MG63 (cell line): Measurements from ENCODE around the gene ATP5MC2. TPM values are rescaled to one million over a fixed set of nuclear protein-coding genes. Genes with fewer than 3 reads are reported as not detected.
"Not testable (repeated sequence)": the region's sequence is repeated elsewhere in the genome, so short reads cannot be mapped to it uniquely, and the experiment has no call there.

Experiments used
- DNase-seq: peaks from one replicate; pipeline ENCODE4 v3.0.0-alpha.2; 2020
- H3K27me3 ChIP-seq: fragments of 250-450 bp; sonication (Bioruptor Pico); 2 replicates; pipeline ENCODE4 v1.5.1; 2020; ENCODE audit warnings: mild to moderate bottlenecking, moderate library complexity
- H3K36me3 ChIP-seq: fragments of 250-450 bp; sonication (Bioruptor Pico); 2 replicates; pipeline ENCODE4 v1.5.1; 2020; ENCODE audit warnings: mild to moderate bottlenecking, moderate library complexity
- H3K4me3 ChIP-seq: fragments of 250-450 bp; sonication (Bioruptor Pico); 2 replicates; pipeline ENCODE4 v1.5.1; 2020; ENCODE audit warnings: mild to moderate bottlenecking, moderate library complexity
- H3K9me3 ChIP-seq: fragments of 250-450 bp; sonication (Bioruptor Pico); 2 replicates; pipeline ENCODE4 v1.5.1; 2020; ENCODE audit warnings: mild to moderate bottlenecking, moderate library complexity
- total RNA-seq: library from RNA; depleted of rRNA; stranded (reverse); fragments of >200 nt; shearing (Covaris generic); gene quantifications from 2 replicates; pipeline ENCODE4 v1.2.3, GENCODE V29; 2014; ENCODE audit warnings: low replicate concordance

Gene ATP5MC2
- total RNA-seq, 1 experiment from 2014 or later = 213 TPM

DNA sequence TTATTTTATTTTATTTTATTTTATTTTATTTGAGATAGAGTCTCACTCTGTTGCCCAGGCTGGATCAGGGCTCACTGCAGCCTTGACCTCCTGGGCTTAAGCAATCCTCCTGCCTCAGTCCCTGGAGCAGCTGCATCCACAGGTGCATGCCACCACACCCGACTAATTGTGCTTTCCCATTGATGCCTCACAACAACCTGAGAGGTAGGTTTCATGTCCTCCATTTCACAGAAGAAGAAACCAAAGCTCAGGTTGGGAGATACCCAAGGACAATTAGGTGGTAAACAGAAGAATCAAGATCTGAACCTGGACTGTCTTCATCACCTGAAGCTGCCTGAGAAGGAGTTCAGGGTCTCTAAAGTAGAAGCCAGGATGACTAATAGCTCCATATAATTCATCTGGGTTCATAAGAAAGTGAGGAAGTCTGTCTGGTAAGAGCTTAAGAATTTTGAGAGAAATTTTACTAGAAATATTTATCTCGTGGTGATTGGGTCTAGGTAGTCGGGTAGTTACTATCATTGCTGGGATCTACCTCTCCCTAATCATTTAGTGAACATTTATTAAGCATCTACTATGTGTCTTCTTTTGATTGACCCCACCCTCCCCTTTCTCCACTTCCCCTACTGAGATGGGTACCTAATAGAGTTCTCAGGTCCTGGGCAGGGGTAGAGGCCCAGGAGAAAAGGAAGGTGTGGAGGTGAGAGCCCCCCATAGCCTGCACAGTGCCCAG is 23.2 kb upstream of the ATP5MC2 start:
- no peak overlapping the region for H3K4me3 ChIP-seq
- H3K9me3 ChIP-seq = no peaks in the 10 kb centered on the region
- no peak for DNase-seq
- H3K27me3 ChIP-seq = peaks cover 31% of the 10 kb centered on the region
- H3K36me3 ChIP-seq = no peaks in the 10 kb centered on the region

DNA sequence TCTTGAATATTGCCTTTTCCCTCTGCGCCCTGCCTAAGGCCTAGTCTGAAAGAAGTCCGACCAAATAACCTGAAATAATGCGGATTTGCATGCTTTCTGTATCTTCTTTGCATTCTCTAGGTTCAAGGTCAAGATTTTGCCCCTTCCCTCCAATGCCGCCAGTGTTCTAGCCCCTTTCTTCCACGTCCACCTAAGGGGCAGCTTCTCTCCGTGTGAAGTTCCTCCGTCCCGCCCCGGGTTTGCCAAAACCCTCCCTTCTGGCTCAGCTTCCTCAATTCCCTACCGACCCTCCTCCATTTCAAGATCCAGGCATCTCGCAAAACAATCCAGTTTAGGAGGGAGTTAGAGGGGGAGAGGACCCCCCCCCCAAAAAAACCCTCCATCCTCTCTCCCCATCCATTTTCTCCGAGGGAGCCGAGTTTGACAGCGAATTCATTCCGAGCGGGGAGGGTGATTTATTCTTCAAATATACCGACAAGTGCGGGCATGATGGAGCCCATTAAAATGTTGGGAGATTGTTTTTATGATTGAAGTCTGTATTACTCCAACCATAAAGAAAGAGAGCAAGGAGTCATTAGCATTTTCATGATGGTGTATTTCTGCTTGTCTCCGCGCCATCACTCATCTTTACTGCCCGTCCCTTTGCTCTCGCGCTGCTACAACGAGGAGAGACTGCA is 20.9 kb upstream of the ATP5MC2 start:
- Histone ChIP-seq H3K9me3 (no peaks in the 10 kb centered on the region), H3K4me3 (no peak overlapping the region), H3K36me3 (no peaks in the 10 kb centered on the region), H3K27me3 (peaks cover 31% of the 10 kb centered on the region)
- no peak for DNase-seq

DNA sequence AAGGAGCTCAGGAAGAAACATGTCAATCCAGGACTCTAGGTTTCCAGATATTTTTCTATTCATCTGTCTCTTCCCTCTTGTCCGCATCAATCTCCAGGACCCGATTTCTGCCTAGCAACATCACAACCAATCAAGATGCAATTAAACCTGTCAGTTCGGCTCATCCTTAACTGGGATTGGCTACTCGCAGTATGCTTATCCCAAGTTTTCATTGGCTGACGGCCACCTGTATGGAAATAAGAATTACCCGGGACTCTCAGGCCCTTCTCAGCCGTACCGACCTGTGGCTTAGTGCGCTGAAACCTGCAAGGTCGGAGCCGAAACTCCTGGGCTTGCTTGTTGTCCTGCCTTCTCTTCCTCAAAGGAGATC is 20.4 kb upstream of the ATP5MC2 start:
- no peak overlapping the region for H3K4me3 ChIP-seq
- no peaks in the 10 kb centered on the region for H3K36me3 ChIP-seq
- no peaks in the 10 kb centered on the region for H3K9me3 ChIP-seq
- DNase-seq = peak; percentile 50
- H3K27me3 ChIP-seq = peaks cover 31% of the 10 kb centered on the region

DNA sequence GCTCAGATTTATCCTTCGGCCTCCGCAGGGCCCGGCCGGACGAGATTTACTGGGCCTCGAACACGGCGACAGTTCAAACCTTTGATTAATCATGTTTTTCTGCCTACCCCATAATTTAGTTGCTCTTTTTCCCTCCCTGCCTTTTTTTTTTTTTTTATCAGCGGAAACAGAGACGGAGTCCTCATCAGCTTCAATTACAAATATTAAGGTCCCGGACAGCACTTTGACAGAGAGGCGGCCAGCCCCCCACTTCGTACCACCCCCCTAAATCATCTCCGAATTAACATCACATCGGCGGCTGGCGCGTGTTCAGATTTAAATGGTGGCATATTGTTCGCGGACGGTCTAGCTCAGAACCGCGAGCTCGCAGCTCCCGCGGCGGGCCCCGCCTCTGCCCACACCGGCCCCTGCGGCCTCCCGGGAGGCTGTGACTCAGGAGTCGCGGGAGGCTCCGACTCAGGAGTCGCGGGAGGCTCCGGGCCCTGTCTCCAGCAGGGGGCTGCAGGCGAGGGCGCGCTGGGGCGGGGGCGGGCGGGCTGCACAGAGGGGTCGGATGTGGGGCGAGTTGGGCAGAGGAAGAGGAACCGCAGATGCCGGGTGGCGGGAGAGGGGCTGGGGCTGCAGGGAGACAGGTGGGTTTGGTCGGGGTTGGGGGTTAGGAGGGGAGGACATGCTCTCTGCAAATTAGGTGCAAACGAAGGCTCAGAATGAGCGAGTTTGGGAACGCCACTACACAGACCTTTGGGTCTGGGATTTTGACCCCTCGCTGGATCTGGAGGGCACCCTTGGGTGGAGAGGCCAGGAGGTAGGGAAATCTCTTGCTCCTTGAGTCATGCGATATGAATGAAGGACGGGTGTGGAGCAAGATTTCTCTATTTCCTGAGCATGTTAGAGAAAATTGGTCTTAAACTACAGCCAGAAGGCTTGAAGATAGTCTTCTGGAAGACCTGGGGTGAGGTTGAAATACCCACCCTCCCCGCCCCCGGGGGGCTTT is 19.6 kb upstream of the ATP5MC2 start:
- peaks cover 24% of the 10 kb centered on the region for H3K27me3 ChIP-seq
- H3K4me3 ChIP-seq = no peak overlapping the region
- DNase-seq = peak; percentile 70

DNA sequence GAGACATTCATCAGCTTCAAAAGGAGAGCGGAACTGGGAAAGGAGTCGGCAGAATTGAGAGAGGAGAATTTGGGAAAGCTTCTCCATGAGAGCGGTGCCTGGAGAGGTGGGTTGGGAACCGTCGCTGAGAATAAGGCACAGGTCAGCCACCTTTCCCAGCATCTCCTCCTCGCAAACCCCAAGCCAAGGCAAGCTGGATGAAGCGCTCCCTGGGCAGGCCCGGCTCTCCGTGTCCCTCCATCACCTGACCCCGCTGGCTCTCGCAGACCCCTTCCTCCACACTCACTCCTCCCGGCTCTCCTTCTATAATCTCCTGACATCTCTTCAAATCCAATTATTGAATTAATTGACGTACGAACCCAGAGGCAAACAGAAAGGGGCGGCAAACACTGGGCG is 18.9 kb upstream of the ATP5MC2 start:
- Histone ChIP-seq H3K27me3 (peaks cover 17% of the 10 kb centered on the region), H3K36me3 (no peaks in the 10 kb centered on the region), H3K9me3 (no peaks in the 10 kb centered on the region), H3K4me3 (no peak overlapping the region)
- DNase-seq = no peak

More for the DNA sequence above, 19.6 kb upstream of the ATP5MC2 start:
- H3K36me3 ChIP-seq = no peaks in the 10 kb centered on the region
- H3K9me3 ChIP-seq = no peaks in the 10 kb centered on the region

DNA sequence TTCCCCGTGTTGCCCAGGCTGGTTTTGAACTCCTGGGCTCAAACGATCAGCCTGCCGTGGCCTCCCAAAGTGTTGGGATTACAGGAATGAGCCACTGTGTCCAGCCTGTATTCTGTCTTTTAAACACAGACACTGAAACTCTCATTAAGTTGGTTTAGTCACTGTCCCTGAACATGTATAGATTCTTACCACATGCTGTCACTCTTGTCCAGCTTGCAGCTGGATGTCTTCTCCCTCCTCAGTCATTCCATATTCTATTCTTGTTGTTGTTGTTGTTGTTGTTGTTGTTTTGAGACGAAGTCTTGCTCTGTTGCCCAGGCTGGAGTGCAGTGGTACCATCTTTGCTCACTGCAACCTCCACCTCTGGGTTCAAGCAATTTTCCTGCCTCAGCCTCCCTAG is 12.3 kb upstream of the ATP5MC2 start:
- H3K4me3 ChIP-seq = no peak overlapping the region
- no peak for DNase-seq
- no peaks in the 10 kb centered on the region for H3K27me3 ChIP-seq
- H3K9me3 ChIP-seq = no peaks in the 10 kb centered on the region
- H3K36me3 ChIP-seq = no peaks in the 10 kb centered on the region

DNA sequence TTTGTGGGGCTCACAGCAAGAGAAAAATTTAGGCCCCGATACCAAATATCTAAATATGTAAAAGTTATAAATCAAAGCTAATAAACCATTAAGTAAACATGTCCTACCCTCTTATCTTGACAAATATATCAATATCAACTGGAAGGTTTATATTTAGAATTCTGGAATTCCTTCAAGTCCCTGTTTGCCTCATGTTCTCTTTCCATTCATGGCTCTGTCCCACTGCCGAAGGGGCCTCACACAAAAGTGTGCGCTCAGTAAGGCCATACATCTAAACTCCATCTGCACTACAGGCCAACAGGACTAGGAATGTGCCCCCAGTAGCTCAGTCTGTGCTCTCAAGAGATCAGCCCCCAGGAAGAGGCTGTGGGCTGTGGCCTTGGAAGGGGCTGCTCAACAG is 10.6 kb upstream of the ATP5MC2 start:
- Histone ChIP-seq H3K36me3 (no peaks in the 10 kb centered on the region), H3K4me3 (no peak overlapping the region), H3K9me3 (no peaks in the 10 kb centered on the region), H3K27me3 (no peaks in the 10 kb centered on the region)
- no peak for DNase-seq

DNA sequence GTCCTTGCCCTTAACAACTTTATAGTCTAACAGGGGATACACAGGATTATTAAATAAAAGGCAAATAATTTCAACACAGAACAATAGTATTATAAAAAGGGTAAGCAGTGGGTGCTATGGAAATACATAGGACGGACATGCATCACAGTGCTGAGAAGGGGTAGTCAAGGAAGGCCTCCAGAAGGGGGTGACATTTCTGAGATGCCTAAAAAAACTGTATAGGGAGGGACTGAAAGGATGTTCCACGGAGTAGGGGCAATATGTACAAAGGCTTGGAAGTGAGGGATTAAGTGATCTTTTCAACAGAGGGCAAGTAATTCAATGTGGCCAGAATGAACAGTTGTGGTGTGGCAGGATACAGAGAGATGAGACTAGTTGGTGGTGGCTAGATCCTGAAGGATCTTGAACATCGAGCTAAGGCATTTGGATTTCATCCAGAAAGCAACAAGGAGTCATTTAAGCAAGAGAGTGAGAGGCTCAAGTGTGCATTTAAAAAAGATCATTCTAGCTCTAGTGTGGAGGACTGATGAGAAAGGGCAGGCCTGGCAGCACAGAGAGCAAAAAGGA is 8.9 kb upstream of the ATP5MC2 start:
- H3K9me3 ChIP-seq = no peaks in the 10 kb centered on the region
- H3K36me3 ChIP-seq = no peaks in the 10 kb centered on the region
- no peak for DNase-seq
- H3K27me3 ChIP-seq = no peaks in the 10 kb centered on the region
- H3K4me3 ChIP-seq = no peak overlapping the region

DNA sequence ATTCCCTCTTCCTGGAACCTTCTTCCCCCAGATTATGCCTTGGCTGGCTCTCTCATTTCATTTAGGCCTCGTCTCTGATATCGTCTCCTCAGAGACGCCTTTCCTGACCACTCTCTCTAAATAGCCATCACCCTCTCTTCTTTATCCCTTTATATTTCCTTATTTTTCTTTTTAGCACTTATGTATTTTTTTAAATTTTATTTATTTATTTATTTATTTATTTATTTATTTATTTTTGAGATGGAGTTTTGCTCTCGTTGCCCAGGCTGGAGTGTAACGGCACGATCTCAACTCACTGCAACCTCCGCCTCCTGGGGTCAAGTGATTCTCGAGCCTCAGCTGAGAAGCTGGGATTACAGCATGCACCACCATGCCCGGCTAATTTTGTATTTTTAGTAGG is 8.1 kb upstream of the ATP5MC2 start:
- no peak overlapping the region for H3K4me3 ChIP-seq
- no peaks in the 10 kb centered on the region for H3K9me3 ChIP-seq
- no peaks in the 10 kb centered on the region for H3K36me3 ChIP-seq
- H3K27me3 ChIP-seq = no peaks in the 10 kb centered on the region
- no peak for DNase-seq

DNA sequence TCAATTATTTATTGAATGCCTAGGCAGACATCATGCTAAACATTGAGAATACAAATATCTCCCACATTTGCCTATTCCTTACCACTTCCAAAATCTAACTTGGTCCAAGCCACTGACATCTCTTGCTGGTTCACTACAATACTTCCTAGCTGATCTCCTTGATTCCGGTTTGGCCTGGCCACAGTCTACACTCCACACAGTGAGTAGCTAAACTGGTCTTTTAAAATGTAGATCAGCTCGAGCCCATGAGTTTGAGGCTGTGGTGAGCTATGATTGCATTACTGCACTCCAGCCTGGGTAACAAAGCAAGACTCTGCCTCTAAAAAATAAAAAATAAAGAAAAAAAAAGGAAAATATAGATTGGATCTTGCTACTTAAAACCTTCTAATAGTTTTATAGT is 7.6 kb upstream of the ATP5MC2 start:
- H3K4me3 ChIP-seq = no peak overlapping the region
- H3K27me3 ChIP-seq = no peaks in the 10 kb centered on the region
- no peaks in the 10 kb centered on the region for H3K9me3 ChIP-seq
- DNase-seq = no peak
- H3K36me3 ChIP-seq = no peaks in the 10 kb centered on the region

DNA sequence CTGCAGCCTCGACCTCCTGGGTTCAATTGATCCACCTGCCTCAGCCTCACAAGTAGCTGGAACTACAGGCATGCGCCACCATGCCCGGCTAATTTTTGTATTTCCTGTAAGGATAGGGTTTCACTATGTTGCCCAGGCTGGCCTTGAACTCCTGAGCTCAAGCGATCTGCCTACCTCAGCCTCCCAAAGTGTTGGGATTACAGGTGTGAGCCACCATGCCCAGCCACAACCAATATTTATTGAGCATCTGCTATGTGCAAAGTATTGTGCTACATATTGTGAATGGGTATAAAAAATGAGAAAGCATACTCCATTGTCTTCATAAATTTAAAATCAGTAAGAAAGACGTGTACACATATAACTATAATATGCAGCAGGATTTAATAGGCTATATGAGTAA is 4.2 kb upstream of the ATP5MC2 start:
- not testable (repeated sequence) for DNase-seq, H3K4me3 ChIP-seq, H3K9me3 ChIP-seq

DNA sequence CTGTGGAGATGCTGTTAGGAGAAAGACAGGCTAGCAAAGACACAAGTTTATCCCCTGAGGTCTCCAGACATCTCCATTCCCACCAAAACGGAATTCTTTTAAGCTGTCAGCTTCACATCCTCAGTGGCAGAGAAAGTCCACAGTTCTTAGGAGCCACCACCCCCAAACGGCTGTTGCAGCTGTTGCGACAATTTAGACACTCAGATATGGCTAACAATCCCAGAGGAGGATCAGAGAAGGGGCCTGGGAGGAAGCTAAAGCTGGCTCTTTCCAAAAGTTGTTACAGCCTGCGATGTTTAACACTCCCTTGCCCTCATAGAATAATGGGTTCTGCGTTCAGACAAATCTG is 1.9 kb upstream of the ATP5MC2 start:
- no peak overlapping the region for H3K4me3 ChIP-seq
- no peaks in the 10 kb centered on the region for H3K27me3 ChIP-seq
- DNase-seq = no peak
- H3K36me3 ChIP-seq = peaks cover 25% of the 10 kb centered on the region
- no peaks in the 10 kb centered on the region for H3K9me3 ChIP-seq

More for the DNA sequence above, 4.2 kb upstream of the ATP5MC2 start:
- H3K27me3 ChIP-seq, H3K36me3 ChIP-seq: not testable (repeated sequence)

DNA sequence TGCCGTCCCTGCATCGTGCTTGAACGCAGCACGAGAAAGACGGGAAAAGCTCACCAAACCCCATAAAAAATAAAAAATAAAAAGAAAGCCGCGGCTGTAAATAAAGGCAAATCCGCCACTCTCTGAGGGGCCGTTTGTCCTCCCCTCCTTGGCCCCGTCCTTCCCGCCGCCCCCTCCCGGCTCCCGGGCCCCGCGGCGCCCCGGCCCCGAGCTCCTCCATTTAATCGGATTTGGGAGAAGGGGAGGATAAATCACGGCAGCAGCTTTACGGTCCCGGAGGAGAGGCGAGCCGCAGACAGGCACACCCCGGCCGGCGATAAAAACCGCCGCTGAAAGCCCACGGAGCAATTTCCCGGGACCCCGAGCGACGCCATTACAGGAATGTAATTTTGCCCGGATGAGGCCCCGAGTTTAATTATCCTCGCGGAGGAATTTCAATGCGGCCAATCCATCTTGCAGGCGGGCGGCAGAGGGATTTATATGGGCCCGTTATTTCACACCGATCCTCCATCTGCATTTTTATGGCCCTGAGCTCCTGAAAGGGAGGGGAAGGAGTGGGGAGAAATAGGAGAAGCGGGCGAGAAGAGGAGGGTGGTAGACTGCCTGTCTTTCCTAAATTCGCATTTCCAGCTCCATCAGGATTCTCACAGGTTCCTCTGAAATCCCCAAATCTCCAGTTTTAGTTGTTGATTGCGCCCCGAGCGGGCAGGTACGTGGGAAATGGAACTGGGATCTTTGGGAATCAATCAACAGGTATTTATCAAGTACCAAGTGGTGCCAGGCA is 1.3 kb upstream of the ATP5MC2 start:
- H3K4me3 ChIP-seq = no peak overlapping the region; the same call in 1 of the 2 replicates
- no peaks in the 10 kb centered on the region for H3K27me3 ChIP-seq
- DNase-seq = no peak
- H3K9me3 ChIP-seq = no peaks in the 10 kb centered on the region
- H3K36me3 ChIP-seq = peaks cover 31% of the 10 kb centered on the region

DNA sequence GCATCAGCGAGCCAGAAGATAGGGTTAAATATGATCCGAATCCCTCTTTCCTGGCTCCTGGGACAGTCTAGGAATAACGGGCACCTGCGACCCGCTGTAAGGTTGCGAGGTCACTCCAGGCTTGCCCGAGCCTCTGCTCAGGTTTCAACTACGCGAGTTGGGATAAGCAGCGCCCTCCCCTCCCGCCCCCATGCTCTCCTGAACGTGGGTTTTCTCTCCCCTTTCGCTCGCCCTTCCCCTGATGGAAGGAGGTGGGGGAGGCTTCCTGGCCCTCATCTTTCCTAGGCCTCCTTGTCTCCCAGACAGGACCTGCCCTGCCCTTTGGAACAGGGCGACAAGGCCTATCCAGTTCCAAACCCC is 753 bp upstream of the ATP5MC2 start:
- DNase-seq = peak; percentile 48
- peak overlapping the region; percentile 96 for H3K4me3 ChIP-seq
- peaks cover 35% of the 10 kb centered on the region for H3K36me3 ChIP-seq
- H3K27me3 ChIP-seq = no peaks in the 10 kb centered on the region
- H3K9me3 ChIP-seq = no peaks in the 10 kb centered on the region

DNA sequence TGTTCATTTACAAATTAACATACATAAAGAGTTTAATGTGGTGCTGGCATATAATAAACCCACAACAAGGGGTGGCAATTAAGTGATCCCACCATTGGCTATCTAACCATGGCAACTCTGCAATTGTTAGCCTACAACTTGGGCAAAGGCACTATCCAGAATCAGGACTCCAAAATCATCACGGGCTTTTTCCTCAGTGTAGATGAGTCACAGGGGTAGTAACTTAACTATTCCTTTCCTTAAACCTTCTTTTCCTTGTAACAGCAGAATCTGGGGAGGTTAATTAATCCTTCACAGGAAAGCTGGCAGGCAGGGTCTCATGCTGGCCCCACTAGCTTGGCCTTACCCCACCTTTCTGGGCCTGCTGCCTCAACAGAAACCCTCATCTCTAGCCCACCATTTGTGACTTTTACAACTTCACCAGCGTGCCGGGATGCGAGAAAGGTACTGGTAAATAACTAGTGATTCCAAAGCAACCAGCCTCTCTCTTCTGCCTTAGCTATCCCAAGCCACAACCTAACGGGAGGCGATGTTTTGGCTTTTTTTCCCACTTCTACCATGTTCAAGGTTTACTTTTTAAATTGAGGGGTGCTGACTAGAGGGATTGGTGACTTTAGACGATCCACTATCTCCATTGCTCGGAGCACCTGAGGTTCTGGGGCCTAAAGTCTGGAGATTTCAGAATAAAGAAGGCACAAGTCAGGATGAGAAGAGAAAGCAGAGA is 744 bp downstream of the ATP5MC2 start:
- H3K9me3 ChIP-seq = no peaks in the 10 kb centered on the region
- no peaks in the 10 kb centered on the region for H3K27me3 ChIP-seq
- peak overlapping the region; percentile 96 for H3K4me3 ChIP-seq
- H3K36me3 ChIP-seq = peaks cover 50% of the 10 kb centered on the region
- no peak for DNase-seq

DNA sequence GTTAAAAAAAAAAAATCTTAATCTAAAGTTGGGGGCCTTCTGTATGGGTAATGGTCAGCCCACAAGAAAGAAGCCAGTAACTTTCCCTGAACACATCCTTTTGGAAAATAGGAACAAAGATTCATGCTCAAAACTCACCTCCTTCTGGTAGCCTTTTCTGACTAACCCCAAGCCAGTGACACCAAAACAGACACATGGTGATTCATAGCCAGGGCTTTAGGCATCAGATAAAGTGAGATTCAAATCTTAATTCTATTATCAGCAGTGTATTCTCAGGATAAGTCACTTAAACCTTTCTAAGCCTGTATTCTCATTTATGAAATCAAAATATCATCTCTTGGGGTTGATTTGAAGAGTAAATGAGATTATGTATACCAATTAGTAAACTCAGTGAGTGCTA is 4.9 kb downstream of the ATP5MC2 start:
- Histone ChIP-seq H3K4me3 (no peak overlapping the region), H3K36me3 (peaks cover 85% of the 10 kb centered on the region), H3K27me3 (no peaks in the 10 kb centered on the region), H3K9me3 (no peaks in the 10 kb centered on the region)
- DNase-seq = no peak
